ENCODE data around the gene EDNRA. TPM values are rescaled to one million over a fixed set of nuclear protein-coding genes. Genes with fewer than 3 reads are reported as not detected.
A peak's percentile ranks its signal among the peaks of the same experiment; 100 is the strongest.

The EDNRA gene
- total RNA-seq, 4 donors from 2014 or later: 12.7 to 25.5 (median 19.4) TPM

- WGBS, 2 donors: 54 to 58% methylated on average over 1 of the region's 1 CpG
- no peak for TF ChIP-seq EP300 (IDR thresholded peaks at IDR 0.05)
- no peak for TF ChIP-seq CTCF (IDR thresholded peaks at IDR 0.05)
- no peak for TF ChIP-seq POLR2A (IDR thresholded peaks at IDR 0.05)
- Histone ChIP-seq H3K4me3 (no peak overlapping the region), H3K9me3 (no peaks in the 10 kb centered on the region), H3K4me1 (no peaks in the 10 kb centered on the region), H3K27me3 (no peaks in the 10 kb centered on the region), H3K36me3 (no peaks in the 10 kb centered on the region), H3K27ac (peak overlapping the region in 1 of 4 donors; percentile 43)
- no peak for DNase-seq (ENCODE audit: low spot score in 2 of 2)
Measured at GRCh38 chr4:147493307-147493706, 12.4 kb downstream of the EDNRA start.

- Histone ChIP-seq H3K4me3 (no peak overlapping the region), H3K36me3 (no peaks in the 10 kb centered on the region), H3K27me3 (no peaks in the 10 kb centered on the region), H3K27ac (no peak overlapping the region), H3K9me3 (no peaks in the 10 kb centered on the region), H3K4me1 (no peaks in the 10 kb centered on the region)
- no peak for TF ChIP-seq CTCF (IDR thresholded peaks at IDR 0.05)
- no peak for TF ChIP-seq EP300 (IDR thresholded peaks at IDR 0.05)
- WGBS, 2 donors: 64 to 80% methylated on average over 2 of the region's 2 CpGs
- DNase-seq (ENCODE audit: low spot score in 2 of 2): no peak
Measured at GRCh38 chr4:147494301-147494700, 13.4 kb downstream of the EDNRA start.

- Histone ChIP-seq H3K27me3 (no peaks in the 10 kb centered on the region), H3K4me3 (no peak overlapping the region), H3K27ac (no peak overlapping the region), H3K36me3 (no peaks in the 10 kb centered on the region), H3K9me3 (no peaks in the 10 kb centered on the region), H3K4me1 (no peaks in the 10 kb centered on the region)
- no peak for DNase-seq (ENCODE audit: low spot score in 2 of 2)
- 93% methylated on average over 1 of the region's 1 CpG for WGBS, 2 donors
- TF ChIP-seq CTCF (IDR thresholded peaks at IDR 0.05): no peak
- no peak for TF ChIP-seq EP300 (IDR thresholded peaks at IDR 0.05)
- no peak for TF ChIP-seq POLR2A (IDR thresholded peaks at IDR 0.05)
Measured at GRCh38 chr4:147496500-147496899, 15.6 kb downstream of the EDNRA start.

GRCh38 chr4:147498031-147498660 lies 17.2 kb downstream of the EDNRA start:
- Histone ChIP-seq H3K27me3 (no peaks in the 10 kb centered on the region), H3K4me1 (no peaks in the 10 kb centered on the region), H3K27ac (no peak overlapping the region), H3K4me3 (no peak overlapping the region), H3K36me3 (no peaks in the 10 kb centered on the region), H3K9me3 (no peaks in the 10 kb centered on the region)
- TF ChIP-seq CTCF (IDR thresholded peaks at IDR 0.05) (no peak), EP300 (IDR thresholded peaks at IDR 0.05) (no peak), POLR2A (IDR thresholded peaks at IDR 0.05) (no peak)
- DNase-seq (ENCODE audit: low spot score in 2 of 2): no peak
- 65 to 79% methylated on average over 4 of the region's 4 CpGs for WGBS, 2 donors

- H3K4me3 ChIP-seq: no peak overlapping the region
- no peaks in the 10 kb centered on the region for H3K4me1 ChIP-seq
- no peak for TF ChIP-seq EP300 (IDR thresholded peaks at IDR 0.05)
- TF ChIP-seq CTCF (IDR thresholded peaks at IDR 0.05): no peak
- no peak for TF ChIP-seq POLR2A (IDR thresholded peaks at IDR 0.05)
- H3K27ac ChIP-seq: no peak overlapping the region
- no peaks in the 10 kb centered on the region for H3K36me3 ChIP-seq
- no peaks in the 10 kb centered on the region for H3K9me3 ChIP-seq
- whole genome bisulfite sequencing, 2 donors: 91 to 94% methylated on average over 2 of the region's 2 CpGs
- H3K27me3 ChIP-seq: no peaks in the 10 kb centered on the region
- no peak for DNase-seq (ENCODE audit: low spot score in 2 of 2)
Measured at GRCh38 chr4:147508346-147508745, 27.4 kb downstream of the EDNRA start.
